ENCODE measurements around the gene ATG9B. TPM values are rescaled to one million over a fixed set of nuclear protein-coding genes. Genes with fewer than 3 reads are reported as not detected.

The ATG9B gene
- polyA plus RNA-seq, 1 experiment, result 0.15 TPM

DNA sequence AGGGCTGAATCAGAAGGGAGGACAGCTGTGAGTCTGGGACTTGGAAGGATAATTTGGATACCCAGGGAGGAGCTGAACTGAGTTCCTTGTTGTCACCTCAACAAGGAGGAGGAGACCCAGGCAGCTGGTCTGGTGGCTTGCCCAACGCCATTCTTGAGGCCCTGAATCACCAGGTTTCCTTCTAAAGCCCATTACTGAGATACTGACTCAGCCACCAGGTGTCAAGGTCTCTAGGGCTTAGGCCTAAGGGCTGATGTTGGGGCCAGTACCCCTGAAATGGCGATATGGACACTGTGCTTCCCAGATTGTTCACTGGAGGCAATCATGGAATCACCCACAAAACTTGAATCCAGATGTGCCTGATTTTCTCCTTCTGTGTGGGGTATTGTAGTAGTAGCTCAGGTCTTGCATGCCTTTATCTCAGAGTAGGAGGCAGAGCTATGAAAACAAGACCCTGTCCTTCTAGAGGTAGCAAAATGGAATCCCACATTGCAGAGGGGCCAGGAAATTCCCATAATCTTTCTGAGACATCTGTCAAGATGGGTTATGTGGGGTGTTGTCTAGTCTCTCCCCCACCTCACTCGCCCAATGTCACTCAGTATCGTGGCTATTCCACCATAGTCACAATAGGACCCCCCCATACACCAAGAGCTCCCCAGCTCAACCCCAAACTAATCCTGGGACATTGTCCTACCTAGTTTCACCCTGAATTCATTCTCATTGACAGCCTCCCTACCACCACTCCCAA is 1.8 kb upstream of the ATG9B start:
- Histone ChIP-seq H3K27me3 (ENCODE audit: control insufficient read depth, insufficient read depth, low read length) (peaks cover 4% of the 10 kb centered on the region; the same call in 1 of the 2 replicates), H3K4me3 (ENCODE audit: low read depth, low read length) (no peak overlapping the region), H3K36me3 (ENCODE audit: control insufficient read depth, insufficient read depth, low read length) (no peaks in the 10 kb centered on the region)
- ChIA-PET POLR2A (no interaction called here), CTCF (interaction anchor here (0.6 to 1.3 kb wide), 3 partner anchors 10 to 147 kb away, joined by 3 read pairs; no protein-coding TSS in a partner anchor)
- no peak for DNase-seq (ENCODE audit: low read depth)
- TF ChIP-seq, protein P1, sequence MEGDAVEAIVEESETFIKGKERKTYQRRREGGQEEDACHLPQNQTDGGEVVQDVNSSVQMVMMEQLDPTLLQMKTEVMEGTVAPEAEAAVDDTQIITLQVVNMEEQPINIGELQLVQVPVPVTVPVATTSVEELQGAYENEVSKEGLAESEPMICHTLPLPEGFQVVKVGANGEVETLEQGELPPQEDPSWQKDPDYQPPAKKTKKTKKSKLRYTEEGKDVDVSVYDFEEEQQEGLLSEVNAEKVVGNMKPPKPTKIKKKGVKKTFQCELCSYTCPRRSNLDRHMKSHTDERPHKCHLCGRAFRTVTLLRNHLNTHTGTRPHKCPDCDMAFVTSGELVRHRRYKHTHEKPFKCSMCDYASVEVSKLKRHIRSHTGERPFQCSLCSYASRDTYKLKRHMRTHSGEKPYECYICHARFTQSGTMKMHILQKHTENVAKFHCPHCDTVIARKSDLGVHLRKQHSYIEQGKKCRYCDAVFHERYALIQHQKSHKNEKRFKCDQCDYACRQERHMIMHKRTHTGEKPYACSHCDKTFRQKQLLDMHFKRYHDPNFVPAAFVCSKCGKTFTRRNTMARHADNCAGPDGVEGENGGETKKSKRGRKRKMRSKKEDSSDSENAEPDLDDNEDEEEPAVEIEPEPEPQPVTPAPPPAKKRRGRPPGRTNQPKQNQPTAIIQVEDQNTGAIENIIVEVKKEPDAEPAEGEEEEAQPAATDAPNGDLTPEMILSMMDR (IDR thresholded peaks at IDR 0.05; ENCODE audit: insufficient read depth, low read depth, low read length), result no peak

DNA sequence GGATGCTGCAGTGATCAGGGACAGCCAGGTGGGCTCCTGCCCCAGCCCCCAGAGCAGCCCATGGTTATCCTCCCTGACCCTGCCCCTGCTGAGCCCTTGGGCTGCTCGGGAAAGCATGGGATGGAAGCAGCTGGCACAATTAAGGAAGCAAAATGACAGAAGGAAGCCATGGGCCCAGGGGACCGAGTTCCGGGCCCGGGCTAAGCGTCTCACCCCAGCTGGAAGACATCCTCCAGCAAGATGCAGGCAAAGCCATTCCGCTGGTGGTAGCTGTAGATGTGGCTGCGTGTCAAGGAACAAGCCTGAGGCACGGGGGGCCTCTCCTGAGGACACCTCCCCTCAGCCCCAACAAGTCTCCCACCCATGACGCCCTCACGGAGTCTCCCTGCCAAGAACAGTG is 1.1 kb downstream of the ATG9B start:
- TF ChIP-seq, protein P1 (IDR thresholded peaks at IDR 0.05; ENCODE audit: insufficient read depth, low read depth, low read length), result no peak
- DNase-seq (ENCODE audit: low read depth), result no peak
- POLR2A ChIA-PET, result no interaction called here
- peaks cover 24% of the 10 kb centered on the region for H3K27me3 ChIP-seq (ENCODE audit: control insufficient read depth, insufficient read depth, low read length)
- CTCF ChIA-PET, result interaction anchor here (6.7 kb wide), 1 partner anchor 14 kb away, joined by 58 read pairs; no protein-coding TSS in a partner anchor
- no peaks in the 10 kb centered on the region for H3K36me3 ChIP-seq (ENCODE audit: control insufficient read depth, insufficient read depth, low read length)
- no peak overlapping the region for H3K4me3 ChIP-seq (ENCODE audit: low read depth, low read length)

DNA sequence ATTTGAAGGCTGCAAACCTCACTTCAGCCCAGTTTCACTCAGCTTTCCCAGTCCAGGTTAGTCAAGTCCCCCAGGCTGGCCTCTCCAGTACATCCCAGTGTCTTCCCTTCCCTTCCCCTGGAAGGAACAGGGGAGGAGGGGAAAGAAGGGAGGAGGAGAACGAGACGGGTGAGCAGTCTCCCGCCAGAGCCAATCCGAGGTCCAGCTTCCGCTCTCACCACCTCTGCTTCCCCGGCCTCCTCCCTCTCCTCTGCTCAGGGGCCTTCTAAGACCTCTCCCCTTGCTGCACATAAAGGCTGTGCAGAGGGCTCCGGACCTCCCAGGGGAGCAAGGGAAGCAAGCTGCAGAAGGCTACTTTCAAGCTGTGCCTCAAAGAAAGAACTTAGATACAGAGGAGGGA is 4.1 kb downstream of the ATG9B start:
- ChIA-PET POLR2A (no interaction called here), CTCF (interaction anchor here (1.0 to 6.7 kb wide), 9 partner anchors 8 to 132 kb away, joined by 3 to 58 read pairs (median 15); partner anchors contain the start of gene ABCB8)
- Histone ChIP-seq H3K4me3 (ENCODE audit: low read depth, low read length) (no peak overlapping the region), H3K36me3 (ENCODE audit: control insufficient read depth, insufficient read depth, low read length) (no peaks in the 10 kb centered on the region), H3K27me3 (ENCODE audit: control insufficient read depth, insufficient read depth, low read length) (peaks cover 29% of the 10 kb centered on the region)
- DNase-seq (ENCODE audit: low read depth), result no peak
- TF ChIP-seq, protein P1 (IDR thresholded peaks at IDR 0.05; ENCODE audit: insufficient read depth, low read depth, low read length), result no peak

DNA sequence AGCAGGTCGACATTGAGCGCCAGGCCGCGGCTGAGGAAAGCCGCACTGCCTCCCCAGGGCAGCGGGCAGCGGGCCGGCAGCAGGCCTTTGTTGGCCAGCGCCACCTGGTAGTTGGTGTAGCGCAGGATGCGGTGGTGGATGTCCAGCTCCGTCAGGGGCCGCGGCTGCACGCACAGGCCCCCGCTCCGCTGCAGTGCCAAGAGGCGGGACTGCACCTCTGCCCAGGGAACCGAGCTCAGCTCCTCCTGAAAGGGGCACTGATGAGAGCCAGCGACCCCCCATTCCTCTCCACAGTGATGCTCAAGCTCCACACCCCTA is 5.2 kb downstream of the ATG9B start:
- TF ChIP-seq, protein P1 (IDR thresholded peaks at IDR 0.05; ENCODE audit: insufficient read depth, low read depth, low read length), result 0 out of 2 replicates have a peak, but pooled peaks have one; percentile 2
- Histone ChIP-seq H3K4me3 (ENCODE audit: low read depth, low read length) (0 out of 2 replicates have a peak overlapping the region, but pooled peaks have one; percentile 4), H3K27me3 (ENCODE audit: control insufficient read depth, insufficient read depth, low read length) (peaks cover 29% of the 10 kb centered on the region), H3K36me3 (ENCODE audit: control insufficient read depth, insufficient read depth, low read length) (no peaks in the 10 kb centered on the region)
- no peak for DNase-seq (ENCODE audit: low read depth)
- CTCF ChIA-PET, result interaction anchor here (0.9 to 6.7 kb wide), 25 partner anchors 9 to 100 kb away, joined by 3 to 58 read pairs (median 5); partner anchors contain the start of genes ABCB8, AGAP3 and TMUB1
- POLR2A ChIA-PET, result no interaction called here

DNA sequence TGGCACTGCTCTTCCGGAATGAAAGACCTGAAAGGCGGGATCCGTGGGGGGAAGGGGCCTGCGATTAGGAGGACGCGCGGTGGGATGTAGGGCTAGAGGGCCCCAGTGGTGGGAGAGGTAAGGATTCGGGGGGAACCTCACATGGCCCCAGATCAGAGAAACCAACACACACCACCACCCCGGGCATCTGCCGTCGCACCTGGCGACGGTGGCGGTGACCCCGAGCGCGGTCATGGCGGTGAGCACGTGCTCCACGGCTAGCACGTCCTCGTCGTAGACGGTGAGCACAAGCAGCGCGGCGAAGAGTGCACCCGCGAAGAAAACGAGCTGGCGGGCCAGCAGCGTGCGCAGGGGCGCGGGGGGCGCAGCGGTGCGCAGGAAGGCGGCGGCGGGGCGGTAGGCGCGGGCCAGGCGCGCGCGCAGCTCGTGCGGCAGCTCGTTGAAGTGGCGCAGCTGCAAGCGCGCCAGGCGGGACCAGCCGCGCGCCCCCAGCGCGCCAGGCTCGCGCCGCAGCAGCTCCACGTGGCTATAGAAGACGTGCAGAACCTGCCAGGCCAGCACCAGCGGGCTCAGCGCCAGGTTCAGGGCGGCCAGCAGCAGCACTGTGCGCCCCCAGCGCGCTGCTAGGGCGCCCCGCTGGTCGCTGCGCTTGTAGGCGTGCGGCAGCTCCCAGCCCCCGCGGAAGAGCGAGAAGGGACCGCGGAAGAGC is 5.7 kb downstream of the ATG9B start:
- TF ChIP-seq, protein P1 (IDR thresholded peaks at IDR 0.05; ENCODE audit: insufficient read depth, low read depth, low read length), result no peak
- peak overlapping the region; percentile 14 for H3K4me3 ChIP-seq (ENCODE audit: low read depth, low read length)
- CTCF ChIA-PET, result interaction anchor here (0.6 to 6.7 kb wide), 31 partner anchors 9 to 559 kb away, joined by 3 to 58 read pairs (median 5); partner anchors contain the start of genes ABCB8, AGAP3 and TMUB1
- H3K36me3 ChIP-seq (ENCODE audit: control insufficient read depth, insufficient read depth, low read length), result no peaks in the 10 kb centered on the region
- POLR2A ChIA-PET, result no interaction called here
- DNase-seq (ENCODE audit: low read depth), result no peak
- H3K27me3 ChIP-seq (ENCODE audit: control insufficient read depth, insufficient read depth, low read length), result peaks cover 29% of the 10 kb centered on the region

All from BJ (cell line).